Measurements from ENCODE around the gene SPOUT1. TPM values are rescaled to one million over a fixed set of nuclear protein-coding genes. Genes with fewer than 3 reads are reported as not detected.
"Not testable (repeated sequence)": the region's sequence is repeated elsewhere in the genome, so short reads cannot be mapped to it uniquely, and the experiment has no call there.

Gene SPOUT1
- total and polyA plus RNA-seq, 2 donors = 24.3 to 48.5 TPM

GRCh38 chr9:128805661-128806060 lies 23.9 kb downstream of the SPOUT1 start:
- Histone ChIP-seq H3K9me3 (ENCODE audit: control insufficient read depth in 2 of 2, insufficient read depth in 1 of 2, low read length in 1 of 2) (no peaks in the 10 kb centered on the region), H3K27ac (ENCODE audit: low read depth in 1 of 2, low read length in 1 of 2) (no peak overlapping the region), H3K36me3 (ENCODE audit: control insufficient read depth in 2 of 2, insufficient read depth in 2 of 2, low read length in 1 of 2) (peaks cover 63 to 71% of the 10 kb centered on the region in 2 donors), H3K27me3 (ENCODE audit: control insufficient read depth in 2 of 2, insufficient read depth in 1 of 2, low read length in 1 of 2) (no peaks in the 10 kb centered on the region), H3K4me3 (ENCODE audit: low read length in 2 of 2) (no peak overlapping the region), H3K4me1 (ENCODE audit: control insufficient read depth in 2 of 2, insufficient read depth in 2 of 2, low read length in 2 of 2) (no peaks in the 10 kb centered on the region)
- DNase-seq (ENCODE audit: low read depth in 6 of 9, low spot score in 9 of 9) = no peak
- 95% methylated on average over 14 of the region's 14 CpGs for WGBS

- Histone ChIP-seq H3K27ac (ENCODE audit: low read depth in 1 of 2, low read length in 1 of 2) (no peak overlapping the region), H3K27me3 (ENCODE audit: control insufficient read depth in 2 of 2, insufficient read depth in 1 of 2, low read length in 1 of 2) (no peaks in the 10 kb centered on the region)
- DNase-seq (ENCODE audit: low read depth in 6 of 9, low spot score in 9 of 9) = no peak
These were observed 27.1 kb downstream of the SPOUT1 start for GRCh38 chr9:128802482-128802881.

GRCh38 chr9:128800061-128800460 lies 29.5 kb downstream of the SPOUT1 start:
- DNase-seq (ENCODE audit: low read depth in 6 of 9, low spot score in 9 of 9) = no peak
- Histone ChIP-seq H3K36me3 (ENCODE audit: control insufficient read depth in 2 of 2, insufficient read depth in 2 of 2, low read length in 1 of 2) (peaks cover 67 to 68% of the 10 kb centered on the region in 2 donors), H3K4me3 (ENCODE audit: low read length in 2 of 2) (no peak overlapping the region), H3K4me1 (ENCODE audit: control insufficient read depth in 2 of 2, insufficient read depth in 2 of 2, low read length in 2 of 2) (no peaks in the 10 kb centered on the region), H3K27ac (ENCODE audit: low read depth in 1 of 2, low read length in 1 of 2) (no peak overlapping the region), H3K27me3 (ENCODE audit: control insufficient read depth in 2 of 2, insufficient read depth in 1 of 2, low read length in 1 of 2) (no peaks in the 10 kb centered on the region), H3K9me3 (ENCODE audit: control insufficient read depth in 2 of 2, insufficient read depth in 1 of 2, low read length in 1 of 2) (no peaks in the 10 kb centered on the region)
- WGBS = 99% methylated on average over 7 of the region's 7 CpGs

More at GRCh38 chr9:128802482-128802881, 27.1 kb downstream of the SPOUT1 start:
- H3K4me1 ChIP-seq (ENCODE audit: control insufficient read depth in 2 of 2, insufficient read depth in 2 of 2, low read length in 2 of 2) = no peaks in the 10 kb centered on the region
- H3K9me3 ChIP-seq (ENCODE audit: control insufficient read depth in 2 of 2, insufficient read depth in 1 of 2, low read length in 1 of 2) = no peaks in the 10 kb centered on the region
- H3K36me3 ChIP-seq (ENCODE audit: control insufficient read depth in 2 of 2, insufficient read depth in 2 of 2, low read length in 1 of 2) = peaks cover 75 to 80% of the 10 kb centered on the region in 2 donors
- 98% methylated on average over 4 of the region's 4 CpGs for WGBS
- H3K4me3 ChIP-seq (ENCODE audit: low read length in 2 of 2) = no peak overlapping the region

GRCh38 chr9:128798896-128799295 lies 30.7 kb downstream of the SPOUT1 start:
- 96% methylated on average over 8 of the region's 8 CpGs for WGBS
- Histone ChIP-seq H3K27me3 (ENCODE audit: control insufficient read depth in 2 of 2, insufficient read depth in 1 of 2, low read length in 1 of 2) (no peaks in the 10 kb centered on the region), H3K4me3 (ENCODE audit: low read length in 2 of 2) (no peak overlapping the region), H3K9me3 (ENCODE audit: control insufficient read depth in 2 of 2, insufficient read depth in 1 of 2, low read length in 1 of 2) (no peaks in the 10 kb centered on the region), H3K4me1 (ENCODE audit: control insufficient read depth in 2 of 2, insufficient read depth in 2 of 2, low read length in 2 of 2) (no peaks in the 10 kb centered on the region), H3K36me3 (ENCODE audit: control insufficient read depth in 2 of 2, insufficient read depth in 2 of 2, low read length in 1 of 2) (peaks cover 68 to 69% of the 10 kb centered on the region in 2 donors), H3K27ac (ENCODE audit: low read depth in 1 of 2, low read length in 1 of 2) (no peak overlapping the region)
- no peak for DNase-seq (ENCODE audit: low read depth in 6 of 9, low spot score in 9 of 9)

GRCh38 chr9:128794961-128795360 lies 34.6 kb downstream of the SPOUT1 start:
- not testable (repeated sequence) for H3K27me3 ChIP-seq (ENCODE audit: control insufficient read depth in 2 of 2, insufficient read depth in 1 of 2, low read length in 1 of 2); H3K9me3 ChIP-seq (ENCODE audit: control insufficient read depth in 2 of 2, insufficient read depth in 1 of 2, low read length in 1 of 2); H3K27ac ChIP-seq (ENCODE audit: low read depth in 1 of 2, low read length in 1 of 2); H3K4me3 ChIP-seq (ENCODE audit: low read length in 2 of 2); H3K4me1 ChIP-seq (ENCODE audit: control insufficient read depth in 2 of 2, insufficient read depth in 2 of 2, low read length in 2 of 2); DNase-seq (ENCODE audit: low read depth in 6 of 9, low spot score in 9 of 9)
- 47% methylated on average over 2 of the region's 2 CpGs for WGBS
- H3K36me3 ChIP-seq (ENCODE audit: control insufficient read depth in 2 of 2, insufficient read depth in 2 of 2, low read length in 1 of 2) = peaks cover 73 to 78% of the 10 kb centered on the region in 2 donors

- no peak for DNase-seq (ENCODE audit: low read depth in 6 of 9, low spot score in 9 of 9)
- H3K9me3 ChIP-seq (ENCODE audit: control insufficient read depth in 2 of 2, insufficient read depth in 1 of 2, low read length in 1 of 2) = no peaks in the 10 kb centered on the region
- no peak overlapping the region for H3K4me3 ChIP-seq (ENCODE audit: low read length in 2 of 2)
- H3K27me3 ChIP-seq (ENCODE audit: control insufficient read depth in 2 of 2, insufficient read depth in 1 of 2, low read length in 1 of 2) = no peaks in the 10 kb centered on the region
- H3K36me3 ChIP-seq (ENCODE audit: control insufficient read depth in 2 of 2, insufficient read depth in 2 of 2, low read length in 1 of 2) = peaks cover 61 to 62% of the 10 kb centered on the region in 2 donors
- peaks cover 2 to 5% of the 10 kb centered on the region in 2 donors for H3K4me1 ChIP-seq (ENCODE audit: control insufficient read depth in 2 of 2, insufficient read depth in 2 of 2, low read length in 2 of 2)
- WGBS = 98% methylated on average over 8 of the region's 8 CpGs
- no peak overlapping the region for H3K27ac ChIP-seq (ENCODE audit: low read depth in 1 of 2, low read length in 1 of 2)
These were observed 36.5 kb downstream of the SPOUT1 start for GRCh38 chr9:128792978-128793686.

- WGBS = 98% methylated on average over 9 of the region's 9 CpGs
- Histone ChIP-seq H3K9me3 (ENCODE audit: control insufficient read depth in 2 of 2, insufficient read depth in 1 of 2, low read length in 1 of 2) (no peaks in the 10 kb centered on the region), H3K4me1 (ENCODE audit: control insufficient read depth in 2 of 2, insufficient read depth in 2 of 2, low read length in 2 of 2) (peaks cover 5 to 10% of the 10 kb centered on the region in 2 donors), H3K36me3 (ENCODE audit: control insufficient read depth in 2 of 2, insufficient read depth in 2 of 2, low read length in 1 of 2) (peaks cover 52 to 54% of the 10 kb centered on the region in 2 donors), H3K27ac (ENCODE audit: low read depth in 1 of 2, low read length in 1 of 2) (no peak overlapping the region), H3K4me3 (ENCODE audit: low read length in 2 of 2) (no peak overlapping the region), H3K27me3 (ENCODE audit: control insufficient read depth in 2 of 2, insufficient read depth in 1 of 2, low read length in 1 of 2) (no peaks in the 10 kb centered on the region)
- DNase-seq (ENCODE audit: low read depth in 6 of 9, low spot score in 9 of 9) = no peak
These were observed 37.5 kb downstream of the SPOUT1 start for GRCh38 chr9:128792134-128792533.

- Histone ChIP-seq H3K4me3 (ENCODE audit: low read length in 2 of 2) (no peak overlapping the region), H3K4me1 (ENCODE audit: control insufficient read depth in 2 of 2, insufficient read depth in 2 of 2, low read length in 2 of 2) (peaks cover 8 to 17% of the 10 kb centered on the region in 2 donors), H3K27ac (ENCODE audit: low read depth in 1 of 2, low read length in 1 of 2) (no peak overlapping the region), H3K9me3 (ENCODE audit: control insufficient read depth in 2 of 2, insufficient read depth in 1 of 2, low read length in 1 of 2) (no peaks in the 10 kb centered on the region), H3K27me3 (ENCODE audit: control insufficient read depth in 2 of 2, insufficient read depth in 1 of 2, low read length in 1 of 2) (no peaks in the 10 kb centered on the region), H3K36me3 (ENCODE audit: control insufficient read depth in 2 of 2, insufficient read depth in 2 of 2, low read length in 1 of 2) (peaks cover 47 to 48% of the 10 kb centered on the region in 2 donors)
- DNase-seq (ENCODE audit: low read depth in 6 of 9, low spot score in 9 of 9) = no peak
- 98% methylated on average over 4 of the region's 4 CpGs for WGBS
These were observed 39.1 kb downstream of the SPOUT1 start for GRCh38 chr9:128790536-128790935.

- Histone ChIP-seq H3K36me3 (ENCODE audit: control insufficient read depth in 2 of 2, insufficient read depth in 2 of 2, low read length in 1 of 2) (peaks cover 32 to 35% of the 10 kb centered on the region in 2 donors), H3K4me3 (ENCODE audit: low read length in 2 of 2) (no peak overlapping the region), H3K9me3 (ENCODE audit: control insufficient read depth in 2 of 2, insufficient read depth in 1 of 2, low read length in 1 of 2) (peaks cover 0 to under 1% of the 10 kb centered on the region in 2 donors), H3K27me3 (ENCODE audit: control insufficient read depth in 2 of 2, insufficient read depth in 1 of 2, low read length in 1 of 2) (no peaks in the 10 kb centered on the region), H3K4me1 (ENCODE audit: control insufficient read depth in 2 of 2, insufficient read depth in 2 of 2, low read length in 2 of 2) (peaks cover 8 to 17% of the 10 kb centered on the region in 2 donors), H3K27ac (ENCODE audit: low read depth in 1 of 2, low read length in 1 of 2) (no peak overlapping the region)
- 92% methylated on average over 1 of the region's 1 CpG for WGBS
- no peak for DNase-seq (ENCODE audit: low read depth in 6 of 9, low spot score in 9 of 9)
These were observed 41.1 kb downstream of the SPOUT1 start for GRCh38 chr9:128788445-128788844.

All from thymus (tissue), 11 donors.